ENCODE data around the gene DNAJC12. TPM values are rescaled to one million over a fixed set of nuclear protein-coding genes. Genes with fewer than 3 reads are reported as not detected.
"Not testable (repeated sequence)": the region's sequence is repeated elsewhere in the genome, so short reads cannot be mapped to it uniquely, and the experiment has no call there.

Gene DNAJC12
- under 1 TPM in 5 of 6 experiments, not detected in 1; 0.20 to 0.47 (median 0.33) TPM for total RNA-seq (2021; fragmentation: NEBNext Ultra II Directional; extraction: Animal tissue kit (Norgen Biotek cat#: 25700))
- long read RNA-seq = 0 reads

- peak; percentile 29 for DNase-seq
- Mint-ChIP-seq H3K36me3 (ENCODE audit: low read depth) (peaks cover 8% of the 10 kb centered on the region), H3K9me3 (peaks cover 8% of the 10 kb centered on the region; the same call in 1 of the 2 replicates)
Observed at GRCh38 chr10:67837541-67838314, at the start of gene DNAJC12. TSS of gene DNAJC12 (minus strand) at chr10:67838188. CDS start at chr10:67838011, 177 bp downstream.

GRCh38 chr10:67884842-67885670 lies 47.1 kb upstream of the DNAJC12 start:
- H3K27me3 Mint-ChIP-seq (ENCODE audit: insufficient read depth) = peaks cover 2% of the 10 kb centered on the region; the same call in 1 of the 2 replicates

More at GRCh38 chr10:67837541-67838314, at the start of gene DNAJC12:
- Mint-ChIP-seq H3K27ac (no peak within 1 kb of the TSS), H3K4me3 (peak within 1 kb of the TSS; percentile 43), H3K4me1 (ENCODE audit: low read depth) (peaks cover 7% of the 10 kb centered on the region), H3K27me3 (ENCODE audit: insufficient read depth) (no peaks in the 10 kb centered on the region)
- no peak for TF ChIP-seq CTCF (IDR thresholded peaks at IDR 0.05)

GRCh38 chr10:67884313-67884841 lies 46.4 kb upstream of the DNAJC12 start, which contains the start of gene SIRT1:
TSS of gene SIRT1 (plus strand) at chr10:67884656. CDS start at chr10:67884722, 66 bp downstream.
- H3K4me1 Mint-ChIP-seq (ENCODE audit: low read depth) = peaks cover 22% of the 10 kb centered on the region
- H3K36me3 Mint-ChIP-seq (ENCODE audit: low read depth) = peaks cover 20% of the 10 kb centered on the region
- H3K27me3 Mint-ChIP-seq (ENCODE audit: insufficient read depth) = peaks cover 2% of the 10 kb centered on the region; the same call in 1 of the 2 replicates
- H3K27ac Mint-ChIP-seq = peak within 1 kb of the TSS; percentile 91
- no peaks in the 10 kb centered on the region for H3K9me3 Mint-ChIP-seq
- DNase-seq = peak; percentile 91
- peak within 1 kb of the TSS; percentile 95 for H3K4me3 Mint-ChIP-seq
- no peak for TF ChIP-seq CTCF (IDR thresholded peaks at IDR 0.05)

More at GRCh38 chr10:67884842-67885670, 47.1 kb upstream of the DNAJC12 start:
- TF ChIP-seq CTCF (IDR thresholded peaks at IDR 0.05) = no peak; the same call in 1 of the 2 replicates
- Mint-ChIP-seq H3K4me1 (ENCODE audit: low read depth) (peaks cover 22% of the 10 kb centered on the region), H3K9me3 (no peaks in the 10 kb centered on the region), H3K4me3 (peak overlapping the region; percentile 95), H3K27ac (peak overlapping the region; percentile 91), H3K36me3 (ENCODE audit: low read depth) (peaks cover 24% of the 10 kb centered on the region)
- DNase-seq = peak; percentile 64

GRCh38 chr10:67883710-67884312 lies 45.8 kb upstream of the DNAJC12 start:
- H3K27me3 Mint-ChIP-seq (ENCODE audit: insufficient read depth) = peaks cover 2% of the 10 kb centered on the region; the same call in 1 of the 2 replicates
- peaks cover 22% of the 10 kb centered on the region for H3K4me1 Mint-ChIP-seq (ENCODE audit: low read depth)
- H3K36me3 Mint-ChIP-seq (ENCODE audit: low read depth) = peaks cover 15% of the 10 kb centered on the region
- no peak for TF ChIP-seq CTCF (IDR thresholded peaks at IDR 0.05)
- H3K4me3 Mint-ChIP-seq = peak overlapping the region; percentile 95
- DNase-seq = no peak
- peak overlapping the region; percentile 91 for H3K27ac Mint-ChIP-seq
- no peaks in the 10 kb centered on the region for H3K9me3 Mint-ChIP-seq

- H3K4me1 Mint-ChIP-seq (ENCODE audit: low read depth) = no peaks in the 10 kb centered on the region
- peaks cover 7% of the 10 kb centered on the region for H3K27me3 Mint-ChIP-seq (ENCODE audit: insufficient read depth)
- no peak for DNase-seq
- no peak overlapping the region for H3K4me3 Mint-ChIP-seq
- no peaks in the 10 kb centered on the region for H3K9me3 Mint-ChIP-seq
- no peak overlapping the region for H3K27ac Mint-ChIP-seq
- H3K36me3 Mint-ChIP-seq (ENCODE audit: low read depth) = no peaks in the 10 kb centered on the region
- no peak for TF ChIP-seq CTCF (IDR thresholded peaks at IDR 0.05)
Observed at GRCh38 chr10:67878133-67878532, 40.1 kb upstream of the DNAJC12 start.

- not testable (repeated sequence) for H3K4me3 Mint-ChIP-seq; H3K9me3 Mint-ChIP-seq; H3K36me3 Mint-ChIP-seq (ENCODE audit: low read depth); H3K27ac Mint-ChIP-seq; DNase-seq; H3K4me1 Mint-ChIP-seq (ENCODE audit: low read depth); H3K27me3 Mint-ChIP-seq (ENCODE audit: insufficient read depth)
Observed at GRCh38 chr10:67877421-67877820, 39.4 kb upstream of the DNAJC12 start.
